Measurements from ENCODE around the gene USP7. TPM values are rescaled to one million over a fixed set of nuclear protein-coding genes. Genes with fewer than 3 reads are reported as not detected.

USP7 gene
- total and polyA plus RNA-seq, 2 experiments from 2014 or later, result 38.0 to 40.8 TPM

DNA sequence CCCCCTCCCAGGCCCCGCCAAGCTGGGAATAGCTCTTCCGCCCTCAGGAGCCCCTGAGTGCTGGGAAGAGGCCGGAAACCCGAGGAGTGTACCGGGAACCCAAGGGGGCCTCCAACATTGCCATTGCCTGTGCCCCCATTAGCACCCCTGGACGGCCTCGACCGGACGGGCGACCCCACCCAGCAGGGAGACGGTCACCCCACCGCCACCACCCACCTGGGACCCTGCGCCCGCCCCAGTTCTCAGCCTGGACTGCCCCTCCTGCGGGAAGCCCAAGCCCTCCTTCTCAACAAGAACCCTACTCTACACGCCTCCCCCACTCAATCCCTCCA is 96.9 kb downstream of the USP7 start:
- DNase-seq (ENCODE audit: low spot score), result no peak
- H3K79me2 ChIP-seq, result peaks cover 67% of the 10 kb centered on the region
- no peaks in the 10 kb centered on the region for H3K9me2 ChIP-seq (replicated peaks; ENCODE audit: insufficient read depth)
- H3K4me3 ChIP-seq, result peak overlapping the region; percentile 100
- 3% methylated on average over 7 of the region's 16 CpGs for WGBS (ENCODE audit: low lambda C conversion rate, missing lambda C conversion rate)
- H3K27me3 ChIP-seq, result no peaks in the 10 kb centered on the region
- H4K20me1 ChIP-seq (ENCODE audit: insufficient read depth, poor library complexity, severe bottlenecking), result peaks cover 36% of the 10 kb centered on the region
- TF ChIP-seq CTCF (IDR thresholded peaks at IDR 0.05; ENCODE audit: poor library complexity) (no peak), EZH2 (IDR thresholded peaks at IDR 0.05; ENCODE audit: borderline replicate concordance) (no peak), EZH2phosphoT487 (IDR thresholded peaks at IDR 0.05; ENCODE audit: low read depth, severe bottlenecking, unreplicated experiment) (no peak)
- H3K4me2 ChIP-seq, result peak overlapping the region; percentile 87
- no peak overlapping the region for H2AFZ ChIP-seq
- no peaks in the 10 kb centered on the region for H3K36me3 ChIP-seq (replicated peaks; ENCODE audit: insufficient read depth, low read depth)
- peaks cover 59% of the 10 kb centered on the region for H3K4me1 ChIP-seq (ENCODE audit: insufficient read depth)
- peak overlapping the region; percentile 96 for H3K27ac ChIP-seq
- no peaks in the 10 kb centered on the region for H3K9me3 ChIP-seq (ENCODE audit: low read depth)

GRCh38 chr16:8866118-8866883 is 97.4 kb downstream of the USP7 start:
- Histone ChIP-seq H3K4me2 (peak overlapping the region; percentile 87), H2AFZ (peak overlapping the region; percentile 16), H3K27ac (peak overlapping the region; percentile 96), H3K36me3 (replicated peaks; ENCODE audit: insufficient read depth, low read depth) (no peaks in the 10 kb centered on the region), H4K20me1 (ENCODE audit: insufficient read depth, poor library complexity, severe bottlenecking) (peaks cover 40% of the 10 kb centered on the region), H3K4me3 (peak overlapping the region; percentile 100), H3K27me3 (no peaks in the 10 kb centered on the region), H3K79me2 (peaks cover 72% of the 10 kb centered on the region), H3K9me2 (replicated peaks; ENCODE audit: insufficient read depth) (no peaks in the 10 kb centered on the region), H3K4me1 (ENCODE audit: insufficient read depth) (peaks cover 62% of the 10 kb centered on the region), H3K9me3 (ENCODE audit: low read depth) (no peaks in the 10 kb centered on the region)
- WGBS (ENCODE audit: low lambda C conversion rate, missing lambda C conversion rate), result 14% methylated on average over 20 of the region's 30 CpGs
- DNase-seq (ENCODE audit: low spot score), result peak; percentile 77
- no peak for TF ChIP-seq EZH2 (IDR thresholded peaks at IDR 0.05; ENCODE audit: borderline replicate concordance)
- TF ChIP-seq EZH2phosphoT487 (IDR thresholded peaks at IDR 0.05; ENCODE audit: low read depth, severe bottlenecking, unreplicated experiment), result no peak
- no peak for TF ChIP-seq CTCF (IDR thresholded peaks at IDR 0.05; ENCODE audit: poor library complexity)

DNA sequence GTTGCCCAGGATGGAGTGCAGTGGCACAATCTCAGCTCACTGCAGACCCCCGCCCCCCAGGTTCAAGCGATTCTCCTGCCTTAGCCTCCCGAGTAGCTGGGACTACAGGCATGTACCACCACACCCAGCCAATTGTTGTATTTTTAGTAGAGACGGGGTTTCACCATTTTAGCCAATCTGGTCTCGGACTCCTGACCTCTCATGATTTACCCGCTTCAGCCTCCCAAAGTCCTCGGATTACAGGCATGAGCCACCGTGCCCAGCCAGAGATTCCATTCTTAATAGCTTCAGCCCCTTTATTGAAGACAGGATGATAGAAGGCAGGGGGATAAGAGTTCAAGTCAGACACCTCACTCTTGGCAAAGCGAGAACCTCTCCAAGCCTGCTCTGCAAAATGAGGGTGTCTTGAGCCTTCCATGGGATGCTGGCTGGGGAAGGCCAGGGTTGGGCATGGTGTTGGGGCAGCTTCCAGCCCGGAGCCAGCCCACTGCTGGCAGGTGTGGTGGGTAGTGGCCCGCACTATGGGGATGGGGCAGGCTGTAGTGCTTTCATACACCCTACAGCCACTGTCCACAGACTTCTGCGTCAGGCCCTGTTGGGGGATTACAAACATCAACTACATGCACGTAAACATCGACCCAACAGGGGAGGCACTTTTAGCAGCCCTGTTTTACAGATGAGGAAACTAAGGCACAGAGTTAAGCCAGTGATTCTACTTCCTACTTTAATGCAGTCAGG is 98.4 kb downstream of the USP7 start:
- Histone ChIP-seq H3K9me3 (ENCODE audit: low read depth) (no peaks in the 10 kb centered on the region), H3K9me2 (replicated peaks; ENCODE audit: insufficient read depth) (no peaks in the 10 kb centered on the region), H3K36me3 (replicated peaks; ENCODE audit: insufficient read depth, low read depth) (no peaks in the 10 kb centered on the region), H3K27ac (peak overlapping the region; percentile 96), H4K20me1 (ENCODE audit: insufficient read depth, poor library complexity, severe bottlenecking) (peaks cover 46% of the 10 kb centered on the region), H2AFZ (no peak overlapping the region), H3K4me2 (peak overlapping the region; percentile 87), H3K27me3 (no peaks in the 10 kb centered on the region), H3K79me2 (peaks cover 82% of the 10 kb centered on the region), H3K4me3 (no peak overlapping the region), H3K4me1 (ENCODE audit: insufficient read depth) (peaks cover 63% of the 10 kb centered on the region)
- no peak for TF ChIP-seq CTCF (IDR thresholded peaks at IDR 0.05; ENCODE audit: poor library complexity)
- WGBS (ENCODE audit: low lambda C conversion rate, missing lambda C conversion rate), result 87% methylated on average over 14 of the region's 14 CpGs
- no peak for DNase-seq (ENCODE audit: low spot score)

Measured in hepatocyte (in vitro differentiated cells).